Measurements from ENCODE around the gene VN1R5. TPM values are rescaled to one million over a fixed set of nuclear protein-coding genes. Genes with fewer than 3 reads are reported as not detected.

Gene VN1R5
- total RNA-seq, 2 donors from 2014 or later: not detected

DNA sequence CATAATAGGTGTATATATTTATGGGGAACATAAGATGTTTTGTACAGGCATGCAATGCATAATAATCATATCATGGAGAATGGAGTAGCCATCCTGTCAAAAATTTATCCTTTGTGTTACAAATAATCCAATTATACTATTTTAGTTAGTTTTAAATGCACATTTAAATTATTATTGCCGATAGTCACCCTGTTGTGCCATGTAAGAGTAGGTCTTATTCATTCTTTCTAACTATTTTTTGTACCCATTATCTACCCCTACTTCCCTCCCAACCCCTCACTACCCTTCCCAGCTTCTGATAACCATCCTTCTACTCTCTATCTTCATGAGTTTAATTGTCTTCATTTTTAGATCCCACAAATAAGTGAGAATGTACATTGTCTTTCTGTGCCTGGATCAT is 8.3 kb upstream of the VN1R5 start:
- H3K4me1 ChIP-seq (ENCODE audit: control insufficient read depth in 1 of 2, low read depth in 2 of 2): no peaks in the 10 kb centered on the region
- H3K4me3 ChIP-seq: no peak overlapping the region
- ATAC-seq (ENCODE audit: insufficient number of reproducible peaks, low FRiP score, low read depth): no peak
- no peak for DNase-seq (ENCODE audit: low spot score)
- no peaks in the 10 kb centered on the region for H3K27me3 ChIP-seq (replicated peaks; ENCODE audit: insufficient read depth)
- peaks cover 6% of the 10 kb centered on the region for H3K9me3 ChIP-seq
- no peaks in the 10 kb centered on the region for H3K36me3 ChIP-seq
- TF ChIP-seq, protein P1, sequence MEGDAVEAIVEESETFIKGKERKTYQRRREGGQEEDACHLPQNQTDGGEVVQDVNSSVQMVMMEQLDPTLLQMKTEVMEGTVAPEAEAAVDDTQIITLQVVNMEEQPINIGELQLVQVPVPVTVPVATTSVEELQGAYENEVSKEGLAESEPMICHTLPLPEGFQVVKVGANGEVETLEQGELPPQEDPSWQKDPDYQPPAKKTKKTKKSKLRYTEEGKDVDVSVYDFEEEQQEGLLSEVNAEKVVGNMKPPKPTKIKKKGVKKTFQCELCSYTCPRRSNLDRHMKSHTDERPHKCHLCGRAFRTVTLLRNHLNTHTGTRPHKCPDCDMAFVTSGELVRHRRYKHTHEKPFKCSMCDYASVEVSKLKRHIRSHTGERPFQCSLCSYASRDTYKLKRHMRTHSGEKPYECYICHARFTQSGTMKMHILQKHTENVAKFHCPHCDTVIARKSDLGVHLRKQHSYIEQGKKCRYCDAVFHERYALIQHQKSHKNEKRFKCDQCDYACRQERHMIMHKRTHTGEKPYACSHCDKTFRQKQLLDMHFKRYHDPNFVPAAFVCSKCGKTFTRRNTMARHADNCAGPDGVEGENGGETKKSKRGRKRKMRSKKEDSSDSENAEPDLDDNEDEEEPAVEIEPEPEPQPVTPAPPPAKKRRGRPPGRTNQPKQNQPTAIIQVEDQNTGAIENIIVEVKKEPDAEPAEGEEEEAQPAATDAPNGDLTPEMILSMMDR (IDR thresholded peaks at IDR 0.05): no peak
- H3K27ac ChIP-seq: no peak overlapping the region

DNA sequence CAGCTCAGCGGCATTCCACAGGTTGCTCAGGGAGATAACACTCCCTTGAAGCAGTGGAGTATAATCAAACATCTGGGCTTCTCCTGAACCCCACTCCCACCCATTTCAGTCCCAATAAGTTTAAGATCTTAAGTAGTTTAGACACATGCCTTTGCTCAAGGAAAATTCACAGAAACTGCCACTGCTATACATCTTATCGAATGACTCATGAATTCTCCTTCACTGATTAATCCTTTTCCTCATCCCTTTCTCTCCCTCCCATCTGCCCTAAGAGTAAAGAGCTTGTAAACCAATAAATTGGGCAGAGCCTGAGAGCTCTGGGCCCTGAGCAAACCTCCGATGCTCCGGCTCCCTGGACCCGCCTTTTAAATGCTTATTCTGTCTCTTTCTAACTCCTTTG is 10.2 kb downstream of the VN1R5 start:
- no peaks in the 10 kb centered on the region for H3K9me3 ChIP-seq
- H3K36me3 ChIP-seq: no peaks in the 10 kb centered on the region
- no peaks in the 10 kb centered on the region for H3K27me3 ChIP-seq (replicated peaks; ENCODE audit: insufficient read depth)

DNA sequence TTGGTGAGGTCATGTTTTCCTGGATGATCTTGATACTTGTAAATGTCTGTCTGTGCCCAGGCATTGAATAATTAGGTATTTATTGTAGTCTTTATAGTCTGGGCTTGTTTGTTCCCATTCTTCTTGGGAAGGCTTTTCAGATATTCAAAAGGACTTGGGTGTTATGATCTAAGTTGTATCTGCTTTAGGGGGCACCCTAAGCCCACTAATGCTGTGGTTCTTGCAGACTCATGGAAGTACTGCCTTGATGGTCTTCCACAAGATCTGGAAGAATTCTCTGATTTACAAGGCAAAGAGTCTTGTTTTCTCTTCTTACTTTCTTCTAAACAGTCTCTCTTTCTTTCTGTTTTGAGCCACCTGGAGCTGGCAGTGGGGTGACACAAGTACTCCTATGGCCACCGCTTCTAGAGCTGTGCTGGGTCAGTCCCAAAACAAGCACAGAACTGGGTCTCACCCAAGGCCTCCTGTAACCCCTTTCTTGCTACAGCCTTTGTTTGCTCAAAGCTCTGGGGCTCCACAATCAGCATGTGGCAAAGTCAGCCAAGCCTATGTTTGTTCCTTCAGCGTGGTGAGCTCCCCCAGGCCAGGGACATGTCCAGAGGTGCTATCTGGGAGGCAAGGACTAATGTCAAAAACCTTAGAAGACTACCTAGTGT is 12.6 kb downstream of the VN1R5 start:
- ATAC-seq (ENCODE audit: insufficient number of reproducible peaks, low FRiP score, low read depth) (no peak), DNase-seq (ENCODE audit: low spot score) (no peak)
- no peaks in the 10 kb centered on the region for H3K4me1 ChIP-seq (ENCODE audit: control insufficient read depth in 1 of 2, low read depth in 2 of 2)
- TF ChIP-seq, protein P1 (IDR thresholded peaks at IDR 0.05): no peak
- H3K27me3 ChIP-seq (replicated peaks; ENCODE audit: insufficient read depth): no peaks in the 10 kb centered on the region
- no peak overlapping the region for H3K27ac ChIP-seq
- no peaks in the 10 kb centered on the region for H3K36me3 ChIP-seq
- H3K4me3 ChIP-seq: no peak overlapping the region
- H3K9me3 ChIP-seq: no peaks in the 10 kb centered on the region

More for the DNA sequence above, 10.2 kb downstream of the VN1R5 start:
- DNase-seq (ENCODE audit: low spot score) (no peak), ATAC-seq (ENCODE audit: insufficient number of reproducible peaks, low FRiP score, low read depth) (no peak)
- Histone ChIP-seq H3K4me3 (no peak overlapping the region), H3K27ac (no peak overlapping the region), H3K4me1 (ENCODE audit: control insufficient read depth in 1 of 2, low read depth in 2 of 2) (no peaks in the 10 kb centered on the region)
- TF ChIP-seq, protein P1 (IDR thresholded peaks at IDR 0.05): no peak

DNA sequence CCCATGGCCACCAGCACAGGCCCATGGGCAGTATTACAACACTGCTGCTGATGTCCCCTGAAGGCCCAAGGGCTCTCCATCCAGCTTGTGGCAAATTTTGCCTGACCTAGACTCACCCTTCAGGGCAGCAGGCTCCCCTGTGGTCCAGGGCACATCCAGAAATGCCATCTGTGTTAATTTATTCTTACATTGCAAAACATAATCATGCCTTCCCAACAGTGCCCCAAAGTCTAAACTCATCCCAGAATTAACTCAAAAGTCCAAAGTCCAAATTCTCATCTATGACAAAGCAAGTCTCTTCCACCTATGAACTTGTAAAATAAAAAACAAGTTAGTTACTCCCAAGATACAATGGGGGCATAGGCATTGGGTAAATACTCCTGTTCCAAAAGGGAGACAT is 13.3 kb downstream of the VN1R5 start:
- Histone ChIP-seq H3K4me1 (ENCODE audit: control insufficient read depth in 1 of 2, low read depth in 2 of 2) (no peaks in the 10 kb centered on the region), H3K9me3 (no peaks in the 10 kb centered on the region), H3K36me3 (no peaks in the 10 kb centered on the region), H3K27me3 (replicated peaks; ENCODE audit: insufficient read depth) (no peaks in the 10 kb centered on the region), H3K27ac (no peak overlapping the region), H3K4me3 (no peak overlapping the region)
- no peak for DNase-seq (ENCODE audit: low spot score)
- TF ChIP-seq, protein P1 (IDR thresholded peaks at IDR 0.05): no peak
- no peak for ATAC-seq (ENCODE audit: insufficient number of reproducible peaks, low FRiP score, low read depth)

DNA sequence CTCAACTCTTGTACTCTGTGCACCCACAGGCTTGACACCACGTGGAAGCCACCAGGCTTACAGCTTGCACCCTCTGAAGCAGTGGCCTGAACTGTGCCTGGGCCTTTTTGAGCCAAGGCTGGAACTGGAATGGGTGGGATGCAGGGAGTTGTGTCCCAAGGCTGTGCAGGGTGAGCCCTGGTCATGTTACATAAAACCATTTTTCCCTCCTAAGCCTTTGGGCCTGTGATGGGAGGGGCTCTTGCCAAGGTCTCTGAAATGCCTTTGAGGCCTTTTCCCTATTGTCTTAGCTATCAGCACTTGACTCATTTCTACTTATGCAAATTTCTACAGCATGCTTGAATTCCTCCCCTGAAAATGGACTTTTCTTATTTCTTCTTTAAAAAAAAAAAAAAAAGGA is 14.1 kb downstream of the VN1R5 start:
- no peak for ATAC-seq (ENCODE audit: insufficient number of reproducible peaks, low FRiP score, low read depth)
- DNase-seq (ENCODE audit: low spot score): no peak
- Histone ChIP-seq H3K36me3 (no peaks in the 10 kb centered on the region), H3K27ac (no peak overlapping the region), H3K9me3 (no peaks in the 10 kb centered on the region), H3K4me3 (no peak overlapping the region), H3K4me1 (ENCODE audit: control insufficient read depth in 1 of 2, low read depth in 2 of 2) (no peaks in the 10 kb centered on the region), H3K27me3 (replicated peaks; ENCODE audit: insufficient read depth) (no peaks in the 10 kb centered on the region)
- TF ChIP-seq, protein P1 (IDR thresholded peaks at IDR 0.05): no peak
